Stimulated activated CD4-positive, alpha-beta T cell treated with anti-CD3 and anti-CD28 coated beads, TNF-alpha, amount 100 ng/mL, for 48 hours (primary cell): ENCODE results near the gene APOBR.
"Not testable (repeated sequence)": the region's sequence is repeated elsewhere in the genome, so short reads cannot be mapped to it uniquely, and the experiment has no call there.

ENCODE experiments used
- DNase-seq, 3 donors: peaks; one replicate each; pipeline ENCODE4 v3.0.0-alpha.2; 2020; ENCODE audit warnings: low read depth in 3 of 3

Gene APOBR

GRCh38 chr16:28494121-28494851, at the start of gene APOBR:
Gene APOBR (plus strand): TSS chr16:28494643. CDS start chr16:28494682, 39 bp downstream.
- peak; percentile 69 to 81 (median 76) for DNase-seq

GRCh38 chr16:28446388-28446787, 48.1 kb upstream of the APOBR start:
- DNase-seq: not testable (repeated sequence)

GRCh38 chr16:28447081-28447480, 47.4 kb upstream of the APOBR start:
- DNase-seq: not testable (repeated sequence)

- no peak for DNase-seq
Measured at GRCh38 chr16:28473714-28474265, 20.7 kb upstream of the APOBR start.

GRCh38 chr16:28475221-28475620, 19.2 kb upstream of the APOBR start:
- no peak for DNase-seq

- DNase-seq: no peak
Measured at GRCh38 chr16:28477311-28477920, 17.0 kb upstream of the APOBR start.

GRCh38 chr16:28478506-28479180, 15.8 kb upstream of the APOBR start:
- no peak for DNase-seq

GRCh38 chr16:28482026-28482425, 12.4 kb upstream of the APOBR start:
- no peak for DNase-seq

- not testable (repeated sequence) for DNase-seq
Measured at GRCh38 chr16:28483361-28483760, 11.1 kb upstream of the APOBR start.

- DNase-seq: no peak
Measured at GRCh38 chr16:28486266-28486665, 8.2 kb upstream of the APOBR start.

- DNase-seq: no peak
Measured at GRCh38 chr16:28491230-28491969, 3.0 kb upstream of the APOBR start.

- DNase-seq: peak; percentile 73 to 81 (median 80)
Measured at GRCh38 chr16:28491970-28492474, 2.4 kb upstream of the APOBR start, which contains the start of gene CLN3. Gene CLN3 (minus strand): TSS chr16:28492074. CDS start chr16:28491759, 315 bp downstream.

- no peak for DNase-seq
Measured at GRCh38 chr16:28492511-28492910, 1.9 kb upstream of the APOBR start.

- no peak for DNase-seq
Measured at GRCh38 chr16:28495098-28495793, 803 bp downstream of the APOBR start.

- DNase-seq: no peak
Measured at GRCh38 chr16:28495795-28496749, 1.6 kb downstream of the APOBR start.

GRCh38 chr16:28496844-28497243, 2.4 kb downstream of the APOBR start:
- no peak for DNase-seq

- no peak for DNase-seq
Measured at GRCh38 chr16:28497386-28497785, 2.9 kb downstream of the APOBR start.

- DNase-seq: no peak
Measured at GRCh38 chr16:28497861-28498599, 3.6 kb downstream of the APOBR start.
